HepG2 (cell line): Measurements from ENCODE around the gene PCGF2. TPM values are rescaled to one million over a fixed set of nuclear protein-coding genes. Genes with fewer than 3 reads are reported as not detected.

Source experiments
- DRAP1 ChIP-seq: IDR thresholded peaks from 2 replicates; pipeline ENCODE4 v1.6.1; 2016; ENCODE audit warnings: missing genetic modification reagents, missing compliant biosample characterization
- ELF3 ChIP-seq: IDR thresholded peaks from 2 replicates; pipeline ENCODE4 v1.6.1; 2016; ENCODE audit warnings: missing genetic modification reagents, missing compliant biosample characterization
- HNF1A ChIP-seq, 2 experiments: sonication (generic) in 1 of 2; formaldehyde crosslinking in 1 of 2; IDR thresholded peaks; 2 replicates each; pipeline versions ENCODE4 v1.4.0 to v1.6.1; 2016 to 2020; ENCODE audit warnings: borderline replicate concordance in 1 of 2, low read depth in 1 of 2, mild to moderate bottlenecking in 1 of 2, missing genetic modification reagents in 1 of 2
- KLF13 ChIP-seq: sonication (generic); formaldehyde crosslinking; IDR thresholded peaks from 2 replicates; pipeline ENCODE4 v1.4.0; 2020; ENCODE audit warnings: mild to moderate bottlenecking, missing genetic modification reagents
- NFAT5 ChIP-seq: sonication (generic); formaldehyde crosslinking; IDR thresholded peaks from 2 replicates; pipeline ENCODE4 v1.4.0; 2020; ENCODE audit warnings: missing genetic modification reagents
- NFIC ChIP-seq: IDR thresholded peaks from 2 replicates; pipeline ENCODE4 v1.6.1; 2012; ENCODE audit warnings: mild to moderate bottlenecking, low read length, inconsistent platforms
- PAF1 ChIP-seq: IDR thresholded peaks from 2 replicates; pipeline ENCODE4 v1.6.1; 2016; ENCODE audit warnings: missing genetic modification reagents, missing compliant biosample characterization
- ZBTB1 ChIP-seq: sonication (generic); formaldehyde crosslinking; IDR thresholded peaks from 2 replicates; pipeline ENCODE4 v1.4.0; 2020; ENCODE audit warnings: missing genetic modification reagents, borderline replicate concordance
- ZBTB14 ChIP-seq: sonication (generic); formaldehyde crosslinking; IDR thresholded peaks from 2 replicates; pipeline ENCODE4 v1.4.0; 2020; ENCODE audit warnings: missing genetic modification reagents
- ZFP36L2 ChIP-seq: sonication (generic); formaldehyde crosslinking; IDR thresholded peaks from 2 replicates; pipeline ENCODE4 v1.4.0; 2020; ENCODE audit warnings: missing genetic modification reagents
- ZNF362 ChIP-seq: sonication (generic); formaldehyde crosslinking; IDR thresholded peaks from 2 replicates; pipeline ENCODE4 v1.4.0; 2020; ENCODE audit warnings: missing genetic modification reagents, mild to moderate bottlenecking, borderline replicate concordance
- ZSCAN29 ChIP-seq: sonication (generic); formaldehyde crosslinking; conservative IDR thresholded peaks from 2 replicates; pipeline ENCODE4 v1.4.0; 2020; ENCODE audit warnings: mild to moderate bottlenecking, missing genetic modification reagents
- polyA plus RNA-seq, 8 experiments: library from polyadenylated mRNA; depleted of rRNA in 3 of 8; stranded (reverse) in 7 of 8; unstranded in 1 of 8; fragments of >200 nt; fragmentation: Illumina TruSeq in 4 of 8; extraction: Trizol in 4 of 8; gene quantifications; 2 replicates each; pipeline versions ENCODE4 v1.2.1 to v1.2.3, GENCODE V29; 2011 to 2016; ENCODE audit warnings: low read depth in 4 of 8, missing spikeins in 1 of 8, mixed read lengths in 1 of 8; ENCODE audit not compliant: insufficient read depth in 1 of 8
- total RNA-seq, 5 experiments: library from RNA; depleted of rRNA; stranded (reverse); fragments of >200 nt; fragmentation: Illumina TruSeq; extraction: Trizol; gene quantifications; 2 replicates each; pipeline ENCODE4 v1.2.3, GENCODE V29; 2016; ENCODE audit warnings: low read depth in 1 of 5

Gene PCGF2
- total and polyA plus RNA-seq, 2 of the 13 experiments (the other 11 are each of a cell fraction or from before 2014, with no cell fraction given): 11.6 to 29.4 TPM

GRCh38 chr17:38702166-38702915, 45.8 kb downstream of the PCGF2 start (continued):
- no peak for TF ChIP-seq PAF1 (CRISPR knock-in tag)
- TF ChIP-seq ZSCAN29 (CRISPR knock-in tag): no peak
- peak; percentile 95 for TF ChIP-seq ELF3 (CRISPR knock-in tag)
- no peak; the same call in 1 of the 2 replicates for TF ChIP-seq ZNF362
- peak; percentile 78 for TF ChIP-seq NFAT5 (CRISPR knock-in tag)
- no peak for TF ChIP-seq HNF1A (IDR thresholded peaks at IDR 0.05; ENCODE audit: low read depth)
- TF ChIP-seq HNF1A (CRISPR knock-in tag; IDR thresholded peaks at IDR 0.05; ENCODE audit: borderline replicate concordance): peak; percentile 14
- peak; percentile 79 for TF ChIP-seq DRAP1 (CRISPR knock-in tag)
- peak; percentile 97 for TF ChIP-seq ZBTB1 (CRISPR knock-in tag)
- TF ChIP-seq KLF13 (CRISPR knock-in tag): peak; percentile 87
- no peak for TF ChIP-seq ZFP36L2 (CRISPR knock-in tag)
- TF ChIP-seq NFIC: no peak; the same call in 1 of the 2 replicates
- peak; percentile 98 for TF ChIP-seq ZBTB14 (CRISPR knock-in tag)
